SK-MEL-5 (cell line): Measurements from ENCODE around the gene FBXO42. TPM values are rescaled to one million over a fixed set of nuclear protein-coding genes. Genes with fewer than 3 reads are reported as not detected.
"Not testable (repeated sequence)": the region's sequence is repeated elsewhere in the genome, so short reads cannot be mapped to it uniquely, and the experiment has no call there.

ENCODE experiments used
- DNase-seq: peaks from one replicate; pipeline ENCODE4 v3.0.0-alpha.2; 2016; ENCODE audit warnings: low read depth, low spot score
- in situ Hi-C: cut with HindIII; loops from 2 replicates; pipeline ENCODE4 v1.10.0; 2016; ENCODE audit warnings: low sequenced_read_pairs, high pct_unique_total_duplicates, low pct_unique_long_range_greater_than_20kb
- total RNA-seq: library from RNA; depleted of rRNA; stranded (reverse); fragments of >200 nt; shearing (Covaris generic); gene quantifications from 2 replicates; pipeline ENCODE4 v1.2.3, GENCODE V29; 2014

Gene FBXO42
- total RNA-seq, 1 experiment from 2014 or later = 11.4 TPM

DNA sequence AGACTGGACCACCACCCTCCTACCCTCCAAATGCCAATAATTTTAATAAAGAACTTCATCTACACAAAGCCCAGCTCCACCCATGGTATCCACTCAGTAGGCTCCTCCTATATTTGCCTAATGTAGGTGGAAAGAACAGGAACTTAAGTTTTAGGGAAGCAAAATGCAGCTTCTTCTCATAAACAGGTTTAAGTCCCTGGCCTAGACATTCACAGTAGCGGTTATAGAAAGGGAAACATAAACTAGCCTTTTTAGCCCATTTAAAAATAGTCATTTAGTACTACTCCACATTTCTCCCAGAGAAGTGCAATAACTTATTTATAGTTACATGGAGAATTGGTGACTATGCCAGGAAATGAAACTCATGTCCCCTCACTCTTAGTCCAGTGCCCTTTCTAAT is 58.7 kb downstream of the FBXO42 start:
- in situ Hi-C loops = no loop called here
- DNase-seq = no peak

DNA sequence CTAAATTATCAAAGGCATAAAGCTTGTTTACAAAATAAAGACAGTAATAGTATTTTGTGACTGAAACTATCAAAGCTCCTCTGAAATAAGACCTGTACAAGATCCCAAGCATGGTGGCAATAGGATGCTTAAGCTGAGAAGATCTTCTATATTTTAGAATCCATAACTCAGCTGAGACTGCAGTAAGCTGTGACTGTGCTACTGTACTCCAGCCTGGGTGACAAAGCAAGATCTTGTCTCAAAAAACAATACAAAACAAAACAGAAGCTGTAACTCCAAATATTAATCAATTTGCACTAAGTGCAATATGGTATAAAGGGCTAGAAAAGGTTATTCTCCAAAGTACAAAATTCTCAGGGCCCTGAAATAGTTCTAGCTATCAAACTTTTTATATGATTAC is 59.5 kb downstream of the FBXO42 start:
- in situ Hi-C loops = no loop called here
- no peak for DNase-seq

DNA sequence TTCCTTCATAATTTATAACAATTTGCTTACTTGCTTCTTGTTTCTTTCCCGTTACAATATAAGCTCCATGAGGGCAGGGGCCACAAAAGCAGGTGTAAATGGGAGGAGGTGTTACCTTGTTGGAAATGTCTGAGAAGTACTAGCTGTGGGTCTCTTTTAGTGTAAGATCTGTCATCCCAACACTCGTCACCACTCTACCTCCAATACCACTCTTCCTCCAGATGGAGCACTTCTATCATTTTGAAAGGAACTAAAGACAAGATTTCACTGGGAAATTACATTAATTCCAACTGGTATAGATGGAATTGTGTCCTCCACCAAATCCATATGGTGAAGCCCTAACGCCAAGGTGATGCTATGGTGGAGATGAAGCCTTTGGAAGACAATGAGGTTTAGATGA is 62.3 kb downstream of the FBXO42 start:
- DNase-seq = peak; percentile 8
- in situ Hi-C loops = no loop called here

DNA sequence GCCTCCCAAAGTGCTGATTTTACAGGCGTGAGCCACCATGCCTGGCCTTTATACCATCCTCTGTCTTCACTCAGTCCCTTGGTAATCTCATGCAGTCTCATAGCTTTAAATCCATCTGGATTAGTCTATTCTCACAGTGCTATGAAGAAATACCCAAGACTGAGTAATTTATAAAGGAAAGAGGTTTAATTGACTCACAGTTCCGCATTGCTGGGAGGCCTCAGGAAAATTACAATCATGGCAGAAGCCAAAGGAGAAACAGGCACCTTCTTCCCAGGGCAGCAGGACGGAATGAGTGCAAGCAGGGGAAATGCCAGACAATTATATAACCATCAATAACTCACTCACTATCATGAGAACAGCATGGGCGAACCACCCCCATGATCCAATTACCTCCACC is 66.2 kb downstream of the FBXO42 start:
- in situ Hi-C loops = no loop called here
- no peak for DNase-seq

DNA sequence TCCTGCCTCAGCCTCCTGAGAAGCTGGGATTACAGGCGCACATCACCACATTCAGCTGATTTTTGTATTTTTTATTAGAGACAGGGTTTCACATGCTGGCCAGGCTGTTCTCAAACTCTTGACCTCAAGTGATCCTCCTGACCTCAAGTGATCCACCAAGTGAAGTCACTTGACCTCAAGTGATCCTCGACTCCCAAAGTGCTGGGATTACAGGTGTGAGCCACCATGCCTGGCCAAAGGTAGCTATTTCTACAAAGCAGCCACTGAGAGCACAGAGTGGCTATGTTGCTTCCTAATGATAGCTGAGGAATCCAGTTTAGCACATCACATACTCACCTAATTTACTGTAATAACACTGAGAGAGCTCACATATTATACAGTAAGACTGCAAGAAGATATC is 70.5 kb downstream of the FBXO42 start:
- DNase-seq = no peak

DNA sequence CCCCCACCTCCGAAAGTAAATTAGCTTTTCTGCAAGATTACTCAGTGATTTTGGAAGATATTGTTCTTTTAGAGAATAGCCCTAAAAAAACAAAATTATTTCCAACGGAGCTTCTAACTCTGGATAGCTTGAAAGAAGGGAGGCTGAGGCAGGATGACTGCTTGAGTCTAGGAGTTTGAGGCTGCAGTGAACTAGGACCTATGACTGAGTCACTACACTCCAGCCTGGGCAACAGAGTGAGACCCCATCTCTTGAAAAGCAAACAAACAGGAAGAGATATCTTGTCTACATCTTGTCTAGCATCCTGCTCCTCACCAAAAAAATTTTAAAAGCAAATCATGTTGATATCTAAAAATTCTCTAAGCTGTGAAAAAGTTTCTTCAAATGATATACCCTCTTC is 73.1 kb downstream of the FBXO42 start:
- in situ Hi-C loops = no loop called here
- no peak for DNase-seq

More for the DNA sequence above, 70.5 kb downstream of the FBXO42 start:
- in situ Hi-C loops = no loop called here

DNA sequence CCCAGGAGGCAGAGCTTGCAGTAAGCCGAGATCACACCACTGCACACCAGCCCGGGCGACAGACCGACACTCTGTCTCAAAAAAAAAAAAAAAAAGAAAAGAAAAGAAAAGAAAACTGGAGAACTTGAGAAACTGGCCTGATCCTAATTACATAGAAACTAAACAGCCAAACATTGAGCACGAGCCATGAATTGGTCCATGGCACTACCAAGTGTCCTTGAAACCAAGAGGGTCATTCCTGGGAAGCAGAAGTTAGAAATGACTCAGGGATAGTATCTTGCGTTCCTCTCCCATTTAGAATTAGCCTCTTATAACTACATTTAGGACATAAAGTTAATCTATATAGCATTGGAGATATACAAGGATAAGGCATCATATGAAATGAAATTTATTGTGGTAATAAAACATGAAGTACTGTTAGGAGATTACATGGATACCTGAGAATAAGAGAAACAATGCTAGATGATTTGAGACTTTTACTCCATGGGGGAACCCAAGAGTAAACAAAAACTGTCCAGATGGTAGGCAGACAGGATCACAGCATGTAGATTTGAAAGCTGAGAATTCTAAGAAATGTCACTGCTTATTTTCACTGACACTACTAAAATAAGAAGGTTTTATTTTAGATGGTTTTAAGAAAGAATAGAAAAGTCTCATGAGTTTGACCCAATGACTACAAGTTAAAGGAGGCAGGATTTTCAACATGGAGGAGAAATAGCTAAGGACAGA is 75.8 kb downstream of the FBXO42 start:
- DNase-seq = no peak
- in situ Hi-C loops = no loop called here

DNA sequence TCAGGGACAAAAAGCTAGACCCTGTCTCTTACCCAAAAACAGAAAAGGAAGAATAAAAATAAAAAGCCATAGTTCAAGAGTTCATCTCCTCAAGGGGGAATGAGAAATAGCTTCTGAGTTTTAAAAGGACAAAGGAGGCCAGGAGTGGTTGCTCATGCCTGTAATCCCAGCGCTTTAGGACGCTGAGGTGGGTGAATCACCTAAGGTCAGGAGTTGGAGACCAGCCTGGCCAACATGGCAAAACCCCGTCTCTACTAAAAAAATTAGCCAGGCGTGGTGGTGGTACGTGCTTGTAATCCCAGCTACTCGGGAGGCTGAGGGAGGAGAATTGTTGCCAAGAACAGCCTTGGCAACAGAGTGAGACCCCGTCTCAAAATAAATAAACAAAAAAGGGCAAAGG is 76.7 kb downstream of the FBXO42 start:
- in situ Hi-C loops = no loop called here
- DNase-seq = no peak

DNA sequence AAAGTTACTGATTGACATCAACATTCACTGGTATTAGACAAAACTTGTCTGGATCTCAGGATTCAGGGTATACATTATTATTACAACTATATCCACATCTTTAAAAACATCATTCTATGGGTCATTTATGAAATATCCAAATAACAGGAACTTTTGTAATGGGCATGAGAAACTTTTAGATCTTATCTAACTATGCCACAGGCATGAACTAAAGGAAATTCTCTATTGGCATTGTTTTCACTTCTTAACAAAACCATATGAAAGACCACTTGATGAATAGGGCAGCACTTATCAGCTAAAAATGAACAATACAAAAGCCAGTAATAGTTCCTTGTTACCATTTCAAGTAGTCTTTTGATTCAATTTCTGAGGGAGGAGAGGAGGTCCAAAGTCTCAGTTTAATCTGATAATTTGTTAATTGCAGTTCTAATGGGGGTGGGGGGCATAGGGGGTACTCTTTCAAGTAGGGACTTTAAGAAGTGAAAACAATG is 84.5 kb downstream of the FBXO42 start:
- in situ Hi-C loops = no loop called here
- DNase-seq = no peak

DNA sequence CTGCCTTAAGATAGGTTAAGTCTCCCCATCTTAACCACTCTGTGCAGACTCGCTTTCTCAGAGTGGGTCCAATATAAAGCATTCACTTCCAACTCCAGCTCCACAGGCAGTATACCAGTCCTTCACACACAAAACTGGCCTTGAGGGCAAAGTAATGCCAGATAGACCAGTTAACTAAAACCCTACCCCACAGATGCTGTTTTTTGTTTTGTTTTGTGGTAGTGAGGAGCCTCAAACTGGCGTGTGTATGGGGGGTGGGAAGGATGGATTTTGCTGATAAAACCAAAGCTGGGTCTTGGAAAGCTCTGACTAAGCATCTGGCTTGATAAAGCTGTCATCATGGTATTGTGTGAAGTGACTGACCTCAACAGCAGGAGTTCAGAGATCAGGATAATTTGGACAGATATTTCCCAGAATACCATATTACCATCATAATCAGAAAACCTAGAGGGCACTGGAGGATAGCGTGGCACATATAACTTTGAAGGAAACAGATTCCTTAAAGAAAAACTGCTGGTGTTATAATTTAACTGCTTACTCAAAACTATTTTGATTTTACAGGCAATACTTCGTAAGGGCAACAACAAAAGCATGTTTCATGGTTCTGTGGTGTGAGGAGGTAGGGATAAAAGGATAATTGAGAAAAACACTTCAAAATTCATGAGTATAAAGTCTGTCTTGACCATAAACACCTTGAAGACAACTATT is 85.7 kb downstream of the FBXO42 start:
- in situ Hi-C loops = no loop called here

DNA sequence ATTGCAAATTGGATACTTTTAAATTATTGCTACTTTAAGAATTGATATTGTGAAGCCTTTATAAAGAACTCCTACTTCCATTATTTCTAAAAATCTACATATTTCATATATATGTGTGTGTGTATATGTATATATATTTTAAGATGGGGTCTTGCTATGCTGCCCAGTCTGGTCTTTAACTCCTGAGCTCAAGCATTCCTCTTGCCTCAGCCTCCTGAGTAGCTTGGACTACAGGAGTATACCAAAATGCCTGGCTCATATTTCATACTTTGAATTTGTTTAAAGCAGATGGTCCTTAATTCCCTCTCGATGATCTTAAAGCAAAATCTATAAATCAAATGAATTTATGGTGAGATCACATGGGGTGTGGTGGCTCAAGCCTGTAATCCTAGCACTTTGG is 90.2 kb downstream of the FBXO42 start:
- DNase-seq = no peak
- in situ Hi-C loops = no loop called here

More for the DNA sequence above, 85.7 kb downstream of the FBXO42 start:
- no peak for DNase-seq

DNA sequence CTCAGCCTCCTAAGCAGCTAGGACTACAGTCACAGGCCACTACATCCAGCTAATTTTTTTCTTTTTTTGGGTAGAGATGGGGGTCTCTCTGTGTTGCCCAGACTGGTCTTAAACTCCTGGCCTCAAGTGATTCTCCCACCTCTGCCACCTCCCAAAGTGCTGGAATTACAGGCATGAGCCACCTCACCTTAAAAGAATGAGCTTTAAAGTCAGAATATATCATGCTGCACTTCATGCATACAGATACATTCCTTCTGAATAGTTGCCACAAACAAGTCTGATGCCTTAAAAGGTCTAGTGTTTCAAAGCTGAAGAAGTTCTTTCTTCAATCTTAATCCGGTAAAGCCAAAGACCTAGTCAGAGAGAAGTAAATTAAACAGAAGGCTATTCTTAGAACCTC is 91.5 kb downstream of the FBXO42 start:
- peak; percentile 59 for DNase-seq
- in situ Hi-C loops = no loop called here

DNA sequence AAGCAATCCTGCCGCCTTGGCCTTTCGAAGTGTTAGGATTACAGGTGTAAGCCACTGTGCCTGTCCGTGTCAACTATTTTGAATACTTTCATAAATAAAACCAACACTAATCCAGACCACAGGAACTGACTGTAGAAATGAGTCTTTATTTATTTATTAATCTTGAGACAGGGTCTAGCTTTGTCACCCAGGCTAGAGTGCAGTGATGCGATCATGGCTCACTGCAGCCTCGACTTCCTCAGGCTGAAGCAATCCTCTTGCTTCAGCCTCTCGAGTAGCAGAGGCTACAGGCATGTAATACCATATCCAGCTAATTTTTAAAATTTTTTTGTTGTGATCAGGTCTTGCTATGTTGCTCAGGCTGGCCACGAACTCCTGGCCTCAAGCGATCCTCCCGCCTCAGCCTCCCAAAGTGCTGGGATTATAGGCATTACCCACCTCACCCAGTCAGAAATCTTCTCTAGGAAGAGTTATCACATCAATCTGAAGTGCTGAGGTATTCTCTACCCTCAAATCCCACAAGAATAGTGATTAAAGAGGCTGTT is 93.6 kb downstream of the FBXO42 start:
- DNase-seq = no peak
- in situ Hi-C loops = no loop called here

DNA sequence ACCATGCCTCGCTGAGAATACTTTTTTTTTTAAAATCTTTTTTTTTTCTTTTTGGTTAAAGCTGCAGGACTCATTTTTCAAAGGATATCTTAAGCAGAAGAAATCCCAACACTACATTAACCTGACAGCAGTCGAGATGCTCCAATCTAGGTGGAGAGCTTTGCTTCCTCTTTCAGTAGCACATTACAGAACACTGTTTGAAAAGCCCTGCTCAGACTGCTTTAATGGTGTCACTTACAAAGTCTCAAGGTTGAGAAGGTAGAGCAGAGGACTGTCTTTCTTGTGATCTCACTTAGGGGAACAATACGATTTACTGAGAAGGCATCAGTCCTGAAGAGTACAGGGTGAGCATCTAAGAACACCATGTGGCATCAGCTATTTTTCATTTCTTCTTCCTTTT is 94.3 kb downstream of the FBXO42 start:
- no peak for DNase-seq
- in situ Hi-C loops = no loop called here

DNA sequence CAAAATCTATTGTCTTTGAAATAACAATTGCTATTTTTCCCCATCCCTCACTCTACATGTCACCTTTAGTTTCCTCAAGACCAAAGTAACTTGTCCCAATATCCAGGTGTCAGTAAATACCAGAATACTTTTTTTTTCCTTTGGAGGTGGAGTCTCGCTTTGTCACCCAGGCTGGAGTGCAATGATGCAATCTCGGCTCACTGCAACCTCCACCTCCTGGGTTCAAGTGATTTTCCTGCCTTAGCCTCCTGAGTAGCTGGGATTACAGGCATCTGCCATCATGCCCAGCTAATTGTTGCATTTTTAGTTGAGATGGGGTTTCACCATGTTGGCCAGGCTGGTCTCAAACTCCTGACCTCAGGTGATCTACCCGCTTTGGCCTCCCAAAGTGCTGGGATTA is 94.7 kb downstream of the FBXO42 start:
- DNase-seq, in situ Hi-C loops: not testable (repeated sequence)

DNA sequence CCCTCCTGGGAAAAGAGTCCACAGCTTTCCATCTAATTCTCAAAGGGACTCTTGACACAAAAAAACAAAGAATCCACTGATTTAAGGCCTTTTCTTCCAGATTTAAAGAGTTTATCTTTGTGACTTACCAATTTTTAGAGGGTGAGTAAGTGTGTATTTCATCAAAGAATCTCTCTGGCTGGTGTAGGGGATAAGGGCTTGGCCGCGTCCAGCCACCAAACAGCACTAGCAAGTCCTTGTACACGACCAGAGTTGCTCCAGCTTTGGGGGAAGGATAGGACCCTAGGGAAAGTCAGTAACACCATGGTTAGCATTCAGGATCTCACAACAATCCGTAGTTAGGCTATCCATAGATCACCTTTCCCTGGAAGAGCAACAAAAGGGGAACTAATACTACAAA is 95.8 kb downstream of the FBXO42 start:
- in situ Hi-C loops = no loop called here

DNA sequence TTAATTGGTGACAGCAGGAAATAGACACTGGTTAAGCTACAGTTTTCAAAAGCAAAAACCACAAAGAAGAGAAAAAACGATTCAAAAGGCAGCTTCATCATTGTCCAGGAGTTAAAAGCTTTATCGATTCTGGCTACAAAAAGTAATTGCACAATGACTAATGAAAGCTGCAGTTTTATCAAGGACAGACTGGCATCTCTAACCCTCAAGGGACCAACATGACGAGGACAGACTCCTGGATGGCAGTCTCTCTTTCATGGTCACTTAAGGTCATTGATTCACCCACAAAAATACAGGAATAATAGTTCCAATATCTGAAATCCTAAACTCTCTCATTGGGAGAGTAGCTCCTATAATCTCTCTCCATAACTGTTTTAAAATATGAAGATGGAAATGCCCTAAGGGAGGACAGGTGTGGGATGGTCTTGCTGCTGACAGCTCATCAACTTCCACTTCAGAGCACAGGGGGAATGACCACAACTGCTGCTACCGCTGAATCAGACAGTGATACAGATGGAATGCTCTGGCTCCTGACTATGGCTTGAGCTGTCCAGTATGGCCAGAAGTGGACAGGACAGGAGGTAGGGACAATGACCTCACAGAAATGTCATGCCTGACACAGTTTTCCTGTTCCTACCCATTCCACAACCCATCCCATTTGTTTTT is 97.9 kb downstream of the FBXO42 start:
- in situ Hi-C loops = no loop called here
- no peak for DNase-seq

More for the DNA sequence above, 95.8 kb downstream of the FBXO42 start:
- no peak for DNase-seq

DNA sequence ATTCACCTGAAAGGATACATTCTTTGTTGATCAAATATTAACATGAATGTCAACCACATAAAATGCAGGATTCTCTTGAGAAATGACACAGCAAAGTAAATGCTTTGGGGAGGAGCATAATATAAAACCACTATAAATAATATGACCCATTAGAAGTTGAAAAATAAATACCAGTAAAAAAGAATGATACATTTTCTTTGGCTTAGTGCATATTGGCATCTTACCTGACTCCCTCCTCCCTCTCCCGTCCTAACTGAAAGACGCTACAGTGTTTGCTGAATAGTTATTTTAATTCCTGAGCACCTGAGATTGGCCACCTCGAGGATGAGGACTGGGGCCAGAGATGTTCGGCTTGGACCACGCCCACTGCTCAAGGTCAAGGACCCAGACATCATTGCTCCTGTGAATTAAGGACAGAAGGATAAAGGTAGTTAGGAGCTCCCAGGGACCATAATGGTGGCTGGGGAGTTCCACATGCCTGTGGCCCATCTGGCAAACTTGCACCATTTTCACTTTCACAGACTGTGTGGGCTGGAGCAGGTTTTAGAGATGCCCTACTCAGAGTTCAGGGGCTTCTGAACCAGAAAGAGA is 98.9 kb downstream of the FBXO42 start:
- DNase-seq = no peak
- in situ Hi-C loops = no loop called here
